CD4-positive, alpha-beta T cell treated with Interleukin-10 for 1 hour (primary cell): Measurements from ENCODE around the gene RNF212.
"Not testable (repeated sequence)": the region's sequence is repeated elsewhere in the genome, so short reads cannot be mapped to it uniquely, and the experiment has no call there.

Source experiments
- DNase-seq: peaks from one replicate; pipeline ENCODE4 v3.0.0-alpha.2; 2020

The RNF212 gene

GRCh38 chr4:1047106-1047975 is 66.0 kb downstream of the RNF212 start:
- no peak for DNase-seq

- not testable (repeated sequence) for DNase-seq
These were observed 66.8 kb downstream of the RNF212 start for GRCh38 chr4:1046581-1047011.

GRCh38 chr4:1045595-1046201 is 67.7 kb downstream of the RNF212 start:
- no peak for DNase-seq

GRCh38 chr4:1045193-1045594 is 68.2 kb downstream of the RNF212 start:
- DNase-seq, result no peak

- DNase-seq, result no peak
These were observed 68.7 kb downstream of the RNF212 start for GRCh38 chr4:1044469-1045192.

- no peak for DNase-seq
These were observed 69.5 kb downstream of the RNF212 start for GRCh38 chr4:1043651-1044468.

GRCh38 chr4:1043162-1043561 is 70.2 kb downstream of the RNF212 start:
- no peak for DNase-seq

GRCh38 chr4:1042352-1043055 is 70.9 kb downstream of the RNF212 start:
- no peak for DNase-seq

- no peak for DNase-seq
These were observed 71.4 kb downstream of the RNF212 start for GRCh38 chr4:1041936-1042330.

- no peak for DNase-seq
These were observed 72.0 kb downstream of the RNF212 start for GRCh38 chr4:1041147-1041935.

GRCh38 chr4:1040344-1041146 is 72.8 kb downstream of the RNF212 start:
- no peak for DNase-seq

- DNase-seq, result no peak
These were observed 73.6 kb downstream of the RNF212 start for GRCh38 chr4:1039493-1040343.

GRCh38 chr4:1038948-1039492 is 74.3 kb downstream of the RNF212 start:
- no peak for DNase-seq

GRCh38 chr4:1036976-1037810 is 76.2 kb downstream of the RNF212 start:
- no peak for DNase-seq

- DNase-seq, result no peak
These were observed 77.3 kb downstream of the RNF212 start for GRCh38 chr4:1036095-1036494.

- no peak for DNase-seq
These were observed 77.9 kb downstream of the RNF212 start for GRCh38 chr4:1035510-1035909.

- no peak for DNase-seq
These were observed 79.4 kb downstream of the RNF212 start for GRCh38 chr4:1033840-1034551.
